Upper lobe of left lung (tissue), 6 donors: Measurements from ENCODE around the gene KSR2. TPM values are rescaled to one million over a fixed set of nuclear protein-coding genes. Genes with fewer than 3 reads are reported as not detected.

Experiments
- ATAC-seq, 2 donors: fragments of 200-7000 bp; cut with Tn5 transposase; one replicate each; pipeline ENCODE4 v1.9.1; 2022; ENCODE audit warnings: mild to moderate bottlenecking in 2 of 2, moderate library complexity in 2 of 2; ENCODE audit not compliant: low FRiP score in 2 of 2
- DNase-seq, 2 donors: peaks; one replicate each; pipeline ENCODE4 v3.0.0-alpha.2; 2019 to 2020
- H3K27ac ChIP-seq, 4 donors: fragments of 200-600 bp; sonication (generic); one replicate each; pipeline ENCODE4 v1.5.1; 2016 to 2019
- H3K27me3 ChIP-seq, 4 donors: fragments of 200-600 bp; sonication (generic); one replicate each; pipeline ENCODE4 v1.5.1; 2017 to 2019
- H3K36me3 ChIP-seq, 4 donors: fragments of 200-600 bp; sonication (generic); one replicate each; pipeline ENCODE4 v1.5.1; 2016 to 2019
- H3K4me1 ChIP-seq, 4 donors: fragments of 200-600 bp; sonication (generic); one replicate each; pipeline ENCODE4 v1.5.1; 2018 to 2019
- H3K4me3 ChIP-seq, 4 donors: fragments of 200-600 bp; sonication (generic); one replicate each; pipeline ENCODE4 v1.5.1; 2017 to 2019; ENCODE audit warnings: mild to moderate bottlenecking in 2 of 4, moderate library complexity in 1 of 4
- H3K9me3 ChIP-seq, 4 donors: fragments of 200-600 bp; sonication (generic); one replicate each; pipeline ENCODE4 v1.5.1; 2018 to 2019
- EP300 ChIP-seq, 4 donors: sonication (generic); formaldehyde crosslinking; IDR thresholded peaks; one replicate each; pipeline ENCODE4 v1.5.1; 2017; ENCODE audit warnings: antibody characterized with exemption in 4 of 4, control low read depth in 2 of 4
- POLR2A ChIP-seq, 4 donors: fragments of 450-650 bp; IDR thresholded peaks; one replicate each; pipeline ENCODE4 v1.5.1; 2016 to 2017; ENCODE audit warnings: antibody characterized with exemption in 4 of 4, mild to moderate bottlenecking in 2 of 4
- POLR2AphosphoS5 ChIP-seq, 2 donors: sonication (generic); formaldehyde crosslinking; IDR thresholded peaks; one replicate each; pipeline ENCODE4 v1.5.1; 2017; ENCODE audit warnings: antibody characterized with exemption in 2 of 2
- WGBS, 2 donors: methylation state at CpG; one replicate each; pipeline ENCODE4 v1.1.5; 2017 to 2018; 5-methylcytosine and 5-hydroxymethylcytosine counted together
- total RNA-seq, 6 donors: library from RNA; depleted of rRNA in 4 of 6; stranded (reverse); fragments of >200 nt in 4 of 6; gene quantifications; one replicate each; pipeline versions ENCODE4 v1.1.0 to v1.2.1, GENCODE V29; 2016 to 2021
- TF ChIP-seq, protein P1 (sequence below), 6 experiments: fragments of 450-650 bp in 4 of 6; fragments of 200-600 bp in 2 of 6; sonication (generic) in 2 of 6; IDR thresholded peaks; one replicate each; pipeline ENCODE4 v1.5.1; 2016 to 2019; ENCODE audit warnings: antibody characterized with exemption in 6 of 6
- donor health status: DM: no; HTN: no; CAD: no; lungs with moderate emphysema.
- donor health status: DM: no; HTN: yes; CAD: no; lungs with severe emphysema.

The KSR2 gene
- total RNA-seq, 6 donors from 2014 or later: 0.30 to 3.2 (median 0.85) TPM

DNA sequence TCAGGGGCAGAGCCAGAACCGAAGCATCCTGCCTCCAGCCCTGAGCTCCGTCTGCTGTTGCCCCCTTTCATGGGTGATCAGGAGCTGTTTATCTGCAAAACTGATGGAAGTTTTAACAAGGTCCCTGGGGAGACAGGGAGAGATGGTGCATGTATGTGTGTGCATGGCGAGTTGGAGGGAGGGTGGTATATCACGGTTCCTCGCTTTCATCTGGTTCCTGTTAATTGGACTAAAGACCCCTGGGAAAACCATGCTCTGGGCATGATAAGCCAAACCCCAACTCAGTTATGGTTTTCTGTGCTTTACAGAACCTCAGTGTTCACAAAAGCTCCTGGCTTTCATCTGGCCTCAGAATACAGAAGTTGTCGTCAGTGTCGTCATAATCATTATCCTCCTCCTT is 133.6 kb downstream of the KSR2 start:
- WGBS, 2 donors: 87 to 93% methylated on average over 7 of the region's 7 CpGs
- Histone ChIP-seq H3K27ac (no peak overlapping the region), H3K4me3 (no peak overlapping the region), H3K9me3 (no peaks in the 10 kb centered on the region), H3K27me3 (no peaks in the 10 kb centered on the region), H3K36me3 (no peaks in the 10 kb centered on the region), H3K4me1 (peaks cover 0 to 5% (median 4%) of the 10 kb centered on the region in 4 donors)
- DNase-seq: no peak
- TF ChIP-seq, protein P1, sequence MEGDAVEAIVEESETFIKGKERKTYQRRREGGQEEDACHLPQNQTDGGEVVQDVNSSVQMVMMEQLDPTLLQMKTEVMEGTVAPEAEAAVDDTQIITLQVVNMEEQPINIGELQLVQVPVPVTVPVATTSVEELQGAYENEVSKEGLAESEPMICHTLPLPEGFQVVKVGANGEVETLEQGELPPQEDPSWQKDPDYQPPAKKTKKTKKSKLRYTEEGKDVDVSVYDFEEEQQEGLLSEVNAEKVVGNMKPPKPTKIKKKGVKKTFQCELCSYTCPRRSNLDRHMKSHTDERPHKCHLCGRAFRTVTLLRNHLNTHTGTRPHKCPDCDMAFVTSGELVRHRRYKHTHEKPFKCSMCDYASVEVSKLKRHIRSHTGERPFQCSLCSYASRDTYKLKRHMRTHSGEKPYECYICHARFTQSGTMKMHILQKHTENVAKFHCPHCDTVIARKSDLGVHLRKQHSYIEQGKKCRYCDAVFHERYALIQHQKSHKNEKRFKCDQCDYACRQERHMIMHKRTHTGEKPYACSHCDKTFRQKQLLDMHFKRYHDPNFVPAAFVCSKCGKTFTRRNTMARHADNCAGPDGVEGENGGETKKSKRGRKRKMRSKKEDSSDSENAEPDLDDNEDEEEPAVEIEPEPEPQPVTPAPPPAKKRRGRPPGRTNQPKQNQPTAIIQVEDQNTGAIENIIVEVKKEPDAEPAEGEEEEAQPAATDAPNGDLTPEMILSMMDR (IDR thresholded peaks at IDR 0.05): no peak
- TF ChIP-seq POLR2A (IDR thresholded peaks at IDR 0.05) (no peak), POLR2AphosphoS5 (IDR thresholded peaks at IDR 0.05) (no peak), EP300 (IDR thresholded peaks at IDR 0.05) (no peak)
- no peak for ATAC-seq

DNA sequence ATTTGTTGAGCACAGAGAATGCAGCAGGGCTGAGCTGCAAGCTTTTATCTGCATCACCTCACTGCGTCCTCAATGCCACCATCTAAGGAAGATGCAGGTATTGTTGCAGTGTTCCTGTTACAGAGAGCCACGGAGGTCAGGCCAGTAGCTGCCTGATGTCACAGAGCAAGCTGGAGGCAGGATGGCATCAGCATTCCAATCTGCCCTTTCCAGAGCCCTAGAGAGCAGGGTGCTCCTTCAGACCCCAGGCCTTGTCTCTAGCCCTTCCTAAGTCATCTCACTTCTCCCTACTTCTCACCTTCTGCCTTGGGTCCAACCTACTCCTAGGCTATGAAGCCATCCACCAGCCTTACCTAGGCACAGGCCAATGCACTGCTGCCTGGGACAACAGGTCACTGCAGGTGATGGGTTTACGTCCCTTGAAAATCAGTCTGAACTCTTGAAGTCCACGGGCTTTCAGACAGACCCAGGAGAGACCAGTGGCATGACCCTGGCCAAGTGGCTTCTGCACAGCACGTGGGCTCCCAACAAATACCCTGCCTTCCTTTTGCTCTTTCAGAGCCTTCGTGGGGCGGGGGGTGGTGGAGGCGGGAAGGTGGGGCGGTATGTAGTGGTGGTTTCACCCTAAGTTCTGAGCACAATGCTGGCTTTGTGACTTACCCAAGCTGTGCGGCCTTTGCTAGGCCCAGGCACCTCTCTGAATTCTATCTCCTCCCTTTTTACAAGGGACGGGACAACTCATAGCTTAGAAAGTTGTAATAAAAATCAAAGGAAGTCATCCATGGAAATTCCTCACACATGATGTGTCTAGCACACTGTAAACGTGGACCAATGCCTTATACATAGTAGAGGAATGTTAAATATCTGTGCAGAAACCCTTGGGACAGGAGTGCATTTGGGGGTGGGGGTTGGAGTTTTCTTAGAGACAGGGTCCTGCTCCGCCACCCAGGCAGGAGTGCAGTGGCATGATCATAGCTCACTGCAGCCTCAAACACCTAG is 136.0 kb downstream of the KSR2 start:
- Histone ChIP-seq H3K9me3 (peaks cover 5 to 17% (median 12%) of the 10 kb centered on the region in 4 donors), H3K36me3 (no peaks in the 10 kb centered on the region), H3K4me1 (peaks cover 0 to 5% (median 4%) of the 10 kb centered on the region in 4 donors), H3K27me3 (no peaks in the 10 kb centered on the region), H3K4me3 (no peak overlapping the region), H3K27ac (no peak overlapping the region)
- TF ChIP-seq, protein P1 (IDR thresholded peaks at IDR 0.05): no peak
- no peak for ATAC-seq
- no peak for DNase-seq
- 82 to 84% methylated on average over 12 to 13 of the region's 13 CpGs for WGBS, 2 donors

DNA sequence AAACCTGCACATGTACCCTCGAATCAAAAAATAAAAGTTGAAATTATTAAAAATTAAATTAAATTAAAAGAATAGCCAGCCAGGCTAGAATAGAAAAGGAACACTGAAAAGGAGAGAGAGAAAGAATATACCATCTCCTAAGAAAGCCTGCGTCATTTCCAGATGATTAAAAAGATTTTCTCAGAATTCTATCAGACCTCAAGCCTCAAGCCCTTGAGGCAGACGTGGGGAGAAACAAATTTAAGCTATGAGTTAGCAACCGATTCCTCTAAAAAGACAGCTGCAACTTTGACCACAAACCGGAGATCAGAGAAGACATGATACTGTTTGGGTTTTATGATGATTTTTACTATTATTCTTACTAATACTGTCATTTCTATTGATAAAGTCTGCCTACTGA is 138.3 kb downstream of the KSR2 start:
- Histone ChIP-seq H3K27me3 (no peaks in the 10 kb centered on the region), H3K27ac (no peak overlapping the region), H3K4me3 (no peak overlapping the region), H3K9me3 (peaks cover 5 to 17% (median 12%) of the 10 kb centered on the region in 4 donors), H3K4me1 (no peaks in the 10 kb centered on the region), H3K36me3 (no peaks in the 10 kb centered on the region)
- no peak for TF ChIP-seq EP300 (IDR thresholded peaks at IDR 0.05)
- no peak for TF ChIP-seq POLR2A (IDR thresholded peaks at IDR 0.05)
- TF ChIP-seq, protein P1 (IDR thresholded peaks at IDR 0.05): no peak
- no peak for TF ChIP-seq POLR2AphosphoS5 (IDR thresholded peaks at IDR 0.05)
- DNase-seq: no peak
- no peak for ATAC-seq
- 74 to 79% methylated on average over 5 of the region's 5 CpGs for WGBS, 2 donors

DNA sequence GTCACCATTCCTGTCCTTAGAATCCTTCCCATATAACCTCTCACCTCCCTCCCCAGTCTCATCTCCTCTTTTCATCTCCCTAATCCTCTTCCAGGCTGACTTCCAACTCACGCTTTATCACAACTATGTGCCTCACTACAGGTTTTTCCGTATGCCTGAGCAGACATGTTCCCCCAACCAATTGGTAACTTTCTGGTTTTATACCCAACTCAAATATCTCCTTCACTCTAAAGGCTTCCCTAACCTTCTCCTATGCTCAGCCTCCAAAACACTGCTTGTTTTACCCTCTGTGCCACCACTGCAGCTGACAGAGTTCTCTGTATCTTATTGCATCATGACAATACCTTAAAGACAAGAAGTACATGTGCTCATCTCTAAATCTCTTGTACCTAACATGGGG is 139.7 kb downstream of the KSR2 start:
- TF ChIP-seq, protein P1 (IDR thresholded peaks at IDR 0.05): no peak
- TF ChIP-seq POLR2A (IDR thresholded peaks at IDR 0.05): no peak
- no peak for TF ChIP-seq POLR2AphosphoS5 (IDR thresholded peaks at IDR 0.05)
- TF ChIP-seq EP300 (IDR thresholded peaks at IDR 0.05): no peak
- WGBS, 2 donors: 92 to 100% methylated on average over 2 of the region's 2 CpGs
- peaks cover 5 to 17% (median 12%) of the 10 kb centered on the region in 4 donors for H3K9me3 ChIP-seq

More for the DNA sequence above, 139.7 kb downstream of the KSR2 start:
- H3K4me3 ChIP-seq: no peak overlapping the region
- no peaks in the 10 kb centered on the region for H3K36me3 ChIP-seq
- ATAC-seq (no peak), DNase-seq (no peak)
- no peak overlapping the region for H3K27ac ChIP-seq
- H3K4me1 ChIP-seq: no peaks in the 10 kb centered on the region
- H3K27me3 ChIP-seq: no peaks in the 10 kb centered on the region
